ENCODE measurements around the gene ERFE.

GRCh38 chr2:238203094-238203972 is 44.6 kb downstream of the ERFE start, which contains the start of gene ILKAP:
- TF ChIP-seq REST (IDR thresholded peaks at IDR 0.05; ENCODE audit: low read depth) (peak; percentile 5; the same call in 1 of the 2 replicates), CREB1 (IDR thresholded peaks at IDR 0.05; ENCODE audit: low read depth) (no peak), TEAD4 (IDR thresholded peaks at IDR 0.05) (no peak), TCF12 (IDR thresholded peaks at IDR 0.05; ENCODE audit: low read depth) (0 out of 2 replicates have a peak, but pooled peaks have one; percentile 9), EP300 (IDR thresholded peaks at IDR 0.05; ENCODE audit: borderline replicate concordance) (0 out of 2 replicates have a peak, but pooled peaks have one; percentile 5), YY1 (IDR thresholded peaks at IDR 0.05; ENCODE audit: low read depth) (peak; percentile 74), RAD21 (IDR thresholded peaks at IDR 0.05; ENCODE audit: low read depth) (no peak), NFIC (IDR thresholded peaks at IDR 0.05) (no peak)
- TF ChIP-seq, protein P1, sequence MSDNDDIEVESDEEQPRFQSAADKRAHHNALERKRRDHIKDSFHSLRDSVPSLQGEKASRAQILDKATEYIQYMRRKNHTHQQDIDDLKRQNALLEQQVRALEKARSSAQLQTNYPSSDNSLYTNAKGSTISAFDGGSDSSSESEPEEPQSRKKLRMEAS (IDR thresholded peaks at IDR 0.05): peak; percentile 81
